HuH-7.5 (cell line): Measurements from ENCODE around the gene RHOA.

Experiments used
- DNase-seq: peaks from one replicate; pipeline ENCODE4 v3.0.0; 2011; ENCODE audit warnings: low spot score

The RHOA gene

GRCh38 chr3:49324768-49325167 lies 87.0 kb downstream of the RHOA start:
- DNase-seq = no peak

GRCh38 chr3:49316696-49317457 lies 94.9 kb downstream of the RHOA start:
- no peak for DNase-seq

GRCh38 chr3:49313896-49314688 lies 97.7 kb downstream of the RHOA start:
- no peak for DNase-seq

GRCh38 chr3:49311283-49311682 lies 100.5 kb downstream of the RHOA start:
- DNase-seq = no peak

- DNase-seq = no peak
Measured at GRCh38 chr3:49310677-49311076, 101.1 kb downstream of the RHOA start.
